ENCODE results near the gene MACROD1.

- no peak for TF ChIP-seq CTCF (optimal IDR thresholded peaks at IDR 0.05 in 1 of 3, IDR thresholded peaks at IDR 0.05 in 1 of 3, conservative IDR thresholded peaks at IDR 0.05 in 1 of 3; ENCODE audit: extremely low read depth in 1 of 3, insufficient read depth in 2 of 3, low read length in 3 of 3)
- TF ChIP-seq EZH2 (IDR thresholded peaks at IDR 0.05; ENCODE audit: low read length): no peak
These were observed 43.1 kb upstream of the MACROD1 start for GRCh38 chr11:64208796-64209562.

Measured in keratinocyte (primary cell).